TTC549 (cell line): ENCODE results near the gene DCAF5.
"Not testable (repeated sequence)": the region's sequence is repeated elsewhere in the genome, so short reads cannot be mapped to it uniquely, and the experiment has no call there.

Experiments used
- FAIRE-seq: peaks from 2 replicates; lab custom pipeline; 2012; peaks lifted over from hg19 to GRCh38; lab: Jason Lieb, UNC

Gene DCAF5

DNA sequence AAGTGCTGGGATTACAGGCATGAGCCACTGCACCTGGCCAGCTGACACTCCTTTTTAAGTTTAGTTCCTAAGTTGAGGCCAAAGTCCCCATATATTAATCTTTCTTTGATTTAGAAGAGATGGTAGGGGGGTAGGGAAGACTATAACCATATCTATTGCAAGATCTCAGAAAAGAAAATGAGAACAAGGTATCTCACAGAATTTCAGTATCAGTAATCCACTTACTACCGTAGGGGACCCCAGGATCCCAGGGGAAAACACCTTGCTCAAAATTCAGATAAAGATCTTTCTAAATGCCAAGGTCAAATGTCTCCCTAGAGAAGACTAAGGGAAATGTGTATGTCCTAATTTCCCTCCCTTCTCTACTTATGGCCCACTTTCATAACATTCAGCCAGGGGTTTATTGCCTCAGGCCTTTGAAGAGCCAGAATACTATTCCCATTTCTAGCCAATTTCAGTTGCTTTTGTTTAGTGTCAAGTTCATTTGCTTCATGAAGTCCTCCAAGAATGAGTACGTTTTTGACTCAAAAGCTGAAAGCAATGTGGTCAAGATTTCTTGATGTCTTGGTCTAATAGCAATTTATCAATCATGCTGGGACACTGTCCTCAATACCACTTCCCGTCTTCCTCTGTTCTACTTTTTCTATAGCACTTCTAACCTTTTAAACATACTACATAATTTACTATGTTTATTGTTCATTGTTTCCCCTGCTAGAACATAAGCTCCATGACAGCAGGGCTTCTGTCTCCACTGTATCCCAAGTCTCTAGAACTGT, 86.3 kb downstream of the DCAF5 start:
- no peak for FAIRE-seq

- not testable (repeated sequence) for FAIRE-seq
Measured at GRCh38 chr14:69065934-69066333, 87.0 kb downstream of the DCAF5 start.

DNA sequence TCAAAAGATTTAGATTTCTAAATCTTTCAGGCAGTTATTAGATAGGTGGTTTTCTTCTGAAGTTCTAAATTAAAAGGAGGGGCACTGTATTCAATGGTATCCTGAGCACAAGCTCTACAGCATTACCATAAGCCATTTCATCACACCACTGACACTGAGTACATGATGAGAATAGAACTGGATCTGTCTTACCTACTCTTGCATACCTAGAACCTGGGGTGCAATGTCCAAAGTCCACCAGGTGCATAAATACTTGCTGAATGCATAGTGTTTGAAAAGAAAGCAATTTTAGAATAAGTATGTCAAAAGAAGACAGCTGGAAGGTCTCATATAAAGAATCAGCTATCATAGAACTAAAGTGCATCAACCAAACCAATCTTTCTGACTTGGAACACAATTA, 88.3 kb downstream of the DCAF5 start:
- FAIRE-seq = no peak

DNA sequence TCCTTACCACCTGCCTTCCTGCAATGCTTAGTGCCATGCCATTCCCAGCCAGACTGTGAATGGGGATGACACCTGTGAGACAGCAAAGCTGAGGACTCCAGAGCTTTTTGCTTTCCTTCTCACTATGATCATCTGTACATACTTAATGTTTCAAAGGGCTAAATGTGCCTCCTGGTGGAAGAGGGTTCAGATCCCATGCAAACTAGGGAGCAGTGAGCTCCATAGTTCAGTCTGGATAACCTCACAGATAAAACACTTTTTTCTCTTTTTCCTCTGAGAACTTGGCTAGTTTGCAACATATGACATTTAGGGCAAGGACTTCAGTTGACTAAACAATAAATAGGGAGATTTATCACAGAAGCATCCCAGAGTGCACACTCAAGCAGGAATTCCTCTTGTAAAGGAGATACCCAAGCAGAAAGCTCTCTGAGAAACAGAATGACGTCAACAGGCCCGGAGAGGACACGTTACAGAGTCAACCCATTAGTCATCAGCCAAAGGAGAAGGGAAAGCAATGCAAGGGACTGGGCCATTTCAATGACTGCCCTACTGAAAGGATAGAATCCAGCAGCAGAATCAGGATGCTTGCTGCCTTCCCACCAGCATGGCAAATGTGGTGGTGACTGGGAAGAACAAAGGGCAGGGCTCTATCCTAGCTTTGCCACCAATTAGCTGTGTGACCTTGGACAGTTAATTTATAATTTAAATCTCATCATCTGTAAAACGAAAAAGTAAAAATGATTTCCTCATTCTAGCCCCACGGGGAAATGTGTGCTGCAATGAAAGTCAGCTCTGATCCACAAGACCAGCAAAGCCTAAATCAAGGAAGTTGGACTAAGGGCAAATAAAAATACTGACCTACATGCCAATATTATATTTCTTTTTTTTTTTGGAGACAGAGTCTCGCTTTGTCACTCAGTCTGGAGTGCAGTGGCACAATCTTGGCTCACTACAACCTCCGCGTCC, 93.0 kb downstream of the DCAF5 start:
- FAIRE-seq = no peak

GRCh38 chr14:69055999-69056788, 96.7 kb downstream of the DCAF5 start:
- no peak for FAIRE-seq

GRCh38 chr14:69055125-69055524, 97.8 kb downstream of the DCAF5 start:
- no peak for FAIRE-seq

- no peak for FAIRE-seq
Measured at GRCh38 chr14:69054030-69054429, 98.9 kb downstream of the DCAF5 start.

GRCh38 chr14:69052181-69052601, 100.7 kb downstream of the DCAF5 start:
- no peak for FAIRE-seq

- FAIRE-seq = no peak
Measured at GRCh38 chr14:69050240-69051184, 102.4 kb downstream of the DCAF5 start.

GRCh38 chr14:69049675-69050074, 103.2 kb downstream of the DCAF5 start:
- no peak for FAIRE-seq

- no peak for FAIRE-seq
Measured at GRCh38 chr14:69048456-69048855, 104.5 kb downstream of the DCAF5 start.

DNA sequence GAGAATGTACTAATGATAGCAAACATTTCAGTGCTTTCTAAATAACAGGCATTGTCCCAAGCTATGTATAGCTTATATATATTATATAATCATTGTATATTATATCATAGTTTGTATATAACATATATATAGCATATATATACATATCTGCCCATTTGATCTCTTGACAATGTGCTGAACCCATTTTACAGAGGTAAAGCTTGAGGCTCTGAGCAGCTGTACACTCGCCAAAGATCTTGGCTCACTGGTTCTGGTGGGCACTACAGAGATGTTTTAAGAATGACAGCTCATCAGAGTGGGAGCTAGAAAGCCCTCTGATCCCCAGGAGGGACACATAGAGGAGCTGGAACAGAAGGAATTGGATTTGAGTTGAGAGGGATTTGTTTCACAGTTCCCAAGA, 105.7 kb downstream of the DCAF5 start:
- no peak for FAIRE-seq

DNA sequence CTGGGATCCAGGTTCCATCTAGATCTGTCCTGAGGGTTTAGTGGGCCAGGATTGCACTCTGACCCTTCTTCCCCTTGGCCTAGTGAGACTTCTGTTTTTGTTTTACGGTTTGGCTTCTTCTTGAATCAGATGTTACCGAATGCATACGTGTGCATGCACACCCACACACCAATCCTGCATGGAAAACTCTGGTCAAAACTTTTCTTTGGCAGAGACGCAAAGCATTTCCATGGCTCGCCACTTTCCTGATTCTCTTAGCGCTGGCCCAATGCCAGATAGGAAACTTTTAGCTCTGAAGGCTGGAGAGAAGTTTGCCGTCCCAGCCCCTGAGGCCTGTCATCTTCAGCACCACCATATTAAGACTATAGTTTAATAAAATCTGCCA, 106.5 kb downstream of the DCAF5 start:
- FAIRE-seq = no peak

DNA sequence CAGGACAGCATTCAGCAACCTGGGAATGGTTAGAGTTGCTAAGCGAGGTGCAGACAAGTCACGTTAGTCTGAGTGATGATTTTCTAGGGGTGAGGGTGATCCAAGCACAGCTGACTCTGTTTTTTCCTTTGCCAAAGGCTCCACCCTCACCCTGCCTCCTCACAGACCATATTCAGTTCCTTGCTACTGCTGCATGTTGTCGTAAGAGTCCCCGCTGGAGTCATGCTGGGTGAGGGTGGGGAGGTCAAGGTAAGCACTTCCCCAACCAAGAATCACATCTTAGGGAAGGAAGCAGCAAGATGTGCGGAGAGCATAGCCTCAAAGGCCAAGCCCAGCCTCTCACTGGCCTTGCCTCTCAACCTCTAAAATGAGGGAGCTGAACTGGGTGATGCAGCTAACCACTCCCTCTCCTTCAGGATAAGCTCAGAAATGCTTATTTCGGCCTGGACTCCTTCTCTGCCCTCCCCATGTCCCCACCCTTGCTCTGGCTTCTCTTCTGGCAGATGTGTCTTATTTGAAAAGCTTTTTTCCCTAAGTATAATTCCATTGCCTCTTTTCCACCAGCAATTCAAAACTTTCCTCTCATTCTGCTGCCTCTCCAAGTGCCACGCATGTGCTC, 107.0 kb downstream of the DCAF5 start:
- no peak for FAIRE-seq

DNA sequence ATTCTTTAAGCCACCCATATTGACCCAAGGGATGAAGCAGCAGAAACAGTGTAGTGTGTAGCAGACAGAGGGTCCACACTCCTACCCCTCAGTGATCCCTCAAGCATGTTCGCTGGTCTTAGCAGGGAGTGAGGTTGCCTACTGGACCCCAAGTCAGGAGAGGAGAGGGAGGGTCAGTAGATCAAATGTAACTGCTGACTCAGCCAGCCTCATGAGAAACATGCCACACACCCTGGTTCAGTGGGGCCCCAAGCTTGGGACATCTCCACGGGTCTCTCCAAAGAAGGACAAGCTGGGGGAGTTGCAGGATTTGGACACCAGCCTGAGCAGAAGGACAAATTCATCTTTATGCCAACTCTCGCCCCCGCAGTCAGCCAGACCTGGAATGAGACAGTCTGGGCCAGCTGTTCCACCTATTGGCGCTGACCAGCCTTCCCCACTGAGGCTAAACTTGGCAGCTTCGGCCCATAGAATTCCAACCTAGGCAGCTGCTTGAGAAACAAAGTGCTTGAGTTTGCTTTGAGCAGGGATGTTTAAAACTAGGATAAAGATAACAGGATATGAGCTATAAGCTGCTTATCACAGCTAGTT, 107.9 kb downstream of the DCAF5 start:
- FAIRE-seq = no peak

GRCh38 chr14:69044296-69044695, 108.6 kb downstream of the DCAF5 start:
- FAIRE-seq = no peak

DNA sequence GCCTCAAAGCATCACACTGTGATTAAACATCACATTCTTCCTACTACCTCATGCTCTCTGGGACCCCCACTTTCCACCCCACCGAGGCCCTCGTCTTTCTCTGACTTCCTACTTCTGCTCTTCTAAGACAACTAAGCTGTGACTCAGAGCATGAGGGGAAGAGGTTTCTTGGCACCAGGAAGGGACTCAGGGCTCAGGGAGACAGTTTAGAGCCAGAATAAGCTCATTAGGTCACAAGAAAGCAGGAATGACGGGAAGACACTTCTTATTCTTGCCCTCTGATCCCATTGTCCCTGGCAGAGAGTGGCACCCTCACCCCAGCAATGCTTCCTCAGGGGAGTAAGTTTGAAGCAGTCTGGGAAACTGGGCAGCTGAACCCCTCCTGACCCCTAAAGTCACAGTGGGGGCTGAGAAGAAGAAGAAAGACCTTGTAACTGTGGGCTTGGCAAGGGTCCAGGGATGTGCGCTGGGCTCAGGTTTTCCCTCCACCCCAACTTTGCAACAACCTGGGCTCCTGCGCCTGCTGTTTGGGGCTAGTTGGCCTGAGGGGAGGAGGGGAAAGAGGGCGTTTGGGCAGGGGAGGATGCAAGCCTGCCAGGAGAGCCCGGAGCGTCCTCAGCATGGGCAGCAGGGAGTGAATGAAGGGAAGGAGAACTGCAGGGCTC, 109.2 kb downstream of the DCAF5 start:
- no peak for FAIRE-seq

DNA sequence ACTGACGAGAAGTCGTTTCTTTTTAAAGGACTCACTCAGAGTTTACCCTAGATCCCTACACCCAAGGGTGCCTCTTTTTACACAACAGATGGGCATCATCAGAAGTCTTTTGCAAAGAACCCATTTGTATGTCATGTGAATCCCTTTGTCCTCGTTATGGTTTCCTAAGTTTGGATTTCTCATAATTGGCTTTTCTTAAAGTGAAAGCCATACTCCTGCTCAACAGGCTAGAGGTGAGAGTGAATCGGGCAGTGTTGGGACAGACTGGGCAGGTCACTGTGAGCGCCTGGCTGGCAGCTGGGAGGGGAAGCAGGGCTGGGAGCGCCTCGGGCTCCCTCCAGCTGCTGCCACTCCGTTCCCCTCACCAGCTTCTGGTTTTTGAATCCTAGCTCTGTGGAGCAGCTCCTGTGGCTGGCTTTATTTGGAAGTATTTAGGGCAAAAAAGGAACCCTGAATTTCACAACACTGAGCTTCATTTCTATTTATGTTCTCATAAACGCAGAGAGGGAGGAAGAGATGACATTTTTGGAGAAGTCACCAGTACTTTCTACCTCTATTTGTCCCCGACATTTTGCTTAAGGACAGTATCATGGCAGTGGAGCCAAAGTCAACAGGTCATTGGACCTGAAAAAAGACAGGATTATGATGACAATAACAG, 110.0 kb downstream of the DCAF5 start:
- FAIRE-seq = no peak

DNA sequence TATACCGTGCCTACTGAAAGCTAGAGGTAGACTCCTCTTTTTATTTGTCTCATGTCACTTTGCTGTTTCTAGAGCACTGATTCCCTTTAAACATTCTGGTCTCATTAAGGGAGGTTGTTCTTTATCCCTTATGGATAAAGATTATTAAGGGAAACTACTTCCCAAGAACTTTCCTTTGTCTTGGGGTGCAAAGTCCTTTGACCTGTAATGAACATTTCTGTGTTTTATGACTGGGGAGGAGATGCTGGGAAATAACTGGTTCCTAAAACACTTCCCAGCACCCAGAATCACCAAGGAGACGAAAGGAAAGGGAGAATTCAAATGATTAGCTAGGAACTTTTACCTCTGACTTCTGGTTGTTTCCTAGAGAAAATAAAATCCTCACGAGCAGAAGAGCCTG, 110.6 kb downstream of the DCAF5 start:
- FAIRE-seq = no peak
